Left hindlimb (tissue), 1 donor: ENCODE measurements around the gene CCDC3.

Experiments used
- DNase-seq: peaks from one replicate; pipeline ENCODE4 v3.0.0-alpha.2; 2018

CCDC3 gene

GRCh38 chr10:12960941-12961340, 40.6 kb downstream of the CCDC3 start:
- no peak for DNase-seq

GRCh38 chr10:12960334-12960898, 41.1 kb downstream of the CCDC3 start:
- DNase-seq: no peak

DNA sequence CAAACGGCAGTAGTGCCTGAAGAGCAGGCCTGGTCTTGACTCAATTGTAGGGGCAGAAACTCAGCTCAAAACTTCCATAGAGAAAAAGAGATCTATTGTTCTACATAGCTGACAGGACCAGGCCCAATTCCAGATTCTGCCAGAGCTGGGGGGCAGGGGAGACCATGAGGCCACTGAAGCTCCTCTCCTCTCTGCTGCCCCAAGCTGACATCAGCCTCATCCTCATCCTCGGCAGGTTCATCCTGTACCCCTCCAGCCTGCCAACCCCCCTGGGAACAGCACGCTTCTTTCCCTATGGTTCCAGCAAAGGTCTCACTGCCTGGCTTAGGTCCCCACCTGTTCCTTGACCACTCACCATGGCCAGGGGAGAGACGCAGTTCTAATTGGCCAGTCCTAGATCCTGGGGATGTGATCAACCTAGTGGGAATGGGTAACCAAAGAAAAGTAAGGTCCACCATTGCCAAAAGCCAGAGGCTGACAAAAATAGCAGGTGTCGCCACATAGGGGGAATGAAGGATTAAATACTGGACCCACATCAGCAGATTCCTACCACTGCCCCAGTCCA, 42.9 kb downstream of the CCDC3 start:
- no peak for DNase-seq

GRCh38 chr10:12957081-12957480, 44.4 kb downstream of the CCDC3 start:
- no peak for DNase-seq

DNA sequence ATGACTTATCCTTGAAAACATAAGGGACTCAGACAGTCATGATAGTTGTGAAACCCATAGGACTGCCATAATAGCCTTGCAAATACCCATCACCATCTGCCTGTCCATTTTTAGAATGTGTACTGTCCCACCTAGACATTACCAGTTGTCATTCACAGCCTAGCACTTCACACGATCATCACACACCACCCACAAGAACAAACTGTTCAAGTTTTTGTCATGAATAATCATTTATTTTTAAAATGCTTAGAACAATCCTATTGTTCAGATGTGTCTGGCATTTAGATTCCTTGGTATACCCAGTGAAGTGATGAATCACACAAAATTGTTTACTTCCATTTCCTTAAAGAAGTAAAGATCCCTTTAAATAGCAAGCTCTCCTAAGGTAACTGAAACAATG, 46.6 kb downstream of the CCDC3 start:
- no peak for DNase-seq

- DNase-seq: no peak
These were observed 50.9 kb downstream of the CCDC3 start for GRCh38 chr10:12950583-12951128.

DNA sequence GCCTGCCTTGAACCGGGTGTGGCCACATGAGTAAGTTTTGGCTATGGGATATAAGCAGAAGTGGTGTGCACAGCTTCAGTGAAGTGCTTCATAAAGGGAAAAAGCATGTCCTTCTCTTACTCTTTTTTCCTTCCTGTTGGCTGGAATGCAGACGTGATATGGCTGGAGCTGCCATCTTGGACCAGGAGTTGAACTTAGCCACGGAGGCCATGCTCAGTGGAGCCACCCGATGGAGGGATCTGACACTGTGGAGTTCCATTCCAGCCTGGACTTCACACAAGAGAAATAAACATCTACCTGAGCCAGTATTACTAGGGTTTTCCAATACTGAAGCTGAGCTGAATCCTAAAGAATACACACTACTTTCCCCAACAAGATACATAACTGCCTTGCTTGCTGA, 52.3 kb downstream of the CCDC3 start:
- DNase-seq: no peak

DNA sequence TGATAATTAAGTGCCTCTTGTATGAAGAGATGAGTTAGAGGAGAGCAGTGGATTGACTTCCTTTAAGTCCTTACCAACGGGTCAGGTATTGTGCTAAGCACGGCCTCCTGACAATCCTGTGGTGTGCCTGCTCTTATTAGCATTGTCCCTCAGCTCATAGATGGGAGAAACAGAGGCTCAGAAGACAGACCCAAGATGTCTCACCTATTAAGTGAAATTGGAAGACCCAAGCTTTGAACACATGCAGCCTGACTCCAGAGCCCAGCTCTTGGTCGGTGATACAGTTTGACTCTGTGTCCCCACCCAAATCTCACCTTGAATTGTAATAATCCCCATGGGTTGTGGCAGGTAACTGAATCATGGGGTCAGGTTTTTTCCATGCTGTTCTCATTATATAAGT, 53.8 kb downstream of the CCDC3 start:
- no peak for DNase-seq

DNA sequence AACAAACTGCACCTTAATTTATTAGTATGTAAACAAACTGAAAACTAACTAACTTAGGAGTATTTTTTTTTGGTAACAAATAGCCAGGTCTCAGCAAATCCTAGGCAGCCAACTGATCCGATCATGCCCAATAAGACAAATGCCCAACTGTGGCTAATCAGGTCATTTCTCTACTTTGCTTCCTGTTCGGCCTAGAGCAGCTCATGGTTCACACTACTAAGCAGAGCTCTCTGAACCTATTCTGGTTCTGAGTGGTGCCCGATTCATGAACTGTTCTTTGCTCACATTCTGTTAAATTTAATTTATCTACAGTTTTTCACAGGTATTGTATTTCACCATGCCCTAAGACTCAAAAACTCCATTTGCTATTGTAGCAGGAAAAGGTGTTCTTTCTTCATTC, 55.1 kb downstream of the CCDC3 start:
- no peak for DNase-seq

- DNase-seq: no peak
These were observed 55.7 kb downstream of the CCDC3 start for GRCh38 chr10:12945690-12946359.

DNA sequence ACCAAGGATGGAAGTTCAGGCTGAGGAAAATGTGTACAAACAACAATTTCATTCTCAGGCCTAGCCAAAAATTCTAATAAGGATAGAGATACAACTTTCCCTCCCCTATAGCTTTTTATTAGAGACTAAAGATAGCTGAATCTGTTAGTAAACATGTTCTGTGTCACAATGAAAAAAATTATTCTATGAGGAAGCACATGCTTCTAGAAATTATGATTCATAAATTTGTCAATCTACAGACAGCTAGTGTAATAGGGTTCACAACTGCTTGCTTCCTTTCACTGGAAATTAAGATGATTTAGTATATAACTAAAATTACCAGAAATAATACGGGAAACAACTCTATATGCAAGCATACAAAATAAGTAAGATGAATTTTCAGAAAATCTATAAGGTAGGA, 56.6 kb downstream of the CCDC3 start:
- DNase-seq: no peak

DNA sequence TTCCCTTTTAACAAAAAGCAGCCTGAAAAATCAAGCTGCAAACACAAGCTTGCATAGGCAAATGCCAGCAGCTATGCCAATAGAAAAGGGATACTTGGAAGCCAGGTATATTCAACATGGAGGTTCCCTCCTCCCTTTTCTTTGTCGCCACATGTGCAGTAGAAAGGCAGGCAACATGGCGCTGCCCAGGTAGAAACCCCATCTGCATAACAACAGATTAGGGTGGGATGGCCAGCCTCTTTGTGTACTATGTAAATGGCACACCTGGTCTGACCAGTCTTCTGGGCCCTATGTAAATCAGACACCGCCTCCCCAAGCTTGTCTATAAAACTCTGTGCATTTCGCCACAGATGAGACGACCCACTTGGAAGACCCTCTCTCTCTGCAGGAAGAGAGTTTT, 58.1 kb downstream of the CCDC3 start:
- no peak for DNase-seq

GRCh38 chr10:12941966-12942365, 59.5 kb downstream of the CCDC3 start:
- DNase-seq: no peak

DNA sequence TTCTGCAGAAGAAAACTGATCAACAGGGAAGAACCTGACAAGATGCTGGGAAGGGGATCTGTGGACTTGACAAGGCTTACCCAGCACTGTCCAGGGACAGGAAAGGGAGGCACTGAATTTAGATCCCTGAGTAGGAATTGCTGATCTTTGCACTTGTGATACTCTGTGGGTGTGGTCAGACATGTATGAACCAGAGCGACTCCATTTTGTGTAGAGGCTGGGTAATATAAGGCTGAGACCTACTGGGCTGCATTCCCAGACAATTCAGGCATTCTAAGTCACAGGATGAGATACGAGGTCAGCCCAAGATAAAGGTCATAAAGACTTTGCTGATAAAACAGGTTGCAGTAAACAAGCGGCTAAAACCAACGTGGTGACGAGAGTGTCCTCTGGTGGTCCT, 60.7 kb downstream of the CCDC3 start:
- no peak for DNase-seq

DNA sequence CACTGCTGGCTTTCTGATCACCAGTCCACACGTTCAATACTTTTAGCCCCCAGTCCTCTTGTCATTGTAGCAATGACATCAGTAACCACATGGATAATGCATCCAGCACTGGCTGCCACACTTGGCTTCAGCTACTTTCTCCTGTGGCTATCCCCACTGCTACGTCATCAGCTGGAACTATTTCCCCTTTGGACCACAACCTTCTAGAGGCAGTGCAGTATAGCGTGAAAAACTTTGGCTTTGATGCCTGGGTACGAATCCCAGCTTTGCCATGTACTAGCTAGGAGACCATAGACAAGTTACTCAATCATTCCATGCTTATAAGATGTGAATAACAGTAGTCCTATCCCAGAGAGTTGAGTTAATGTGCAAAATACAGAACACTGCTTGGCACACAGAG, 63.2 kb downstream of the CCDC3 start:
- DNase-seq: no peak

GRCh38 chr10:12937527-12937926, 64.0 kb downstream of the CCDC3 start:
- no peak for DNase-seq

DNA sequence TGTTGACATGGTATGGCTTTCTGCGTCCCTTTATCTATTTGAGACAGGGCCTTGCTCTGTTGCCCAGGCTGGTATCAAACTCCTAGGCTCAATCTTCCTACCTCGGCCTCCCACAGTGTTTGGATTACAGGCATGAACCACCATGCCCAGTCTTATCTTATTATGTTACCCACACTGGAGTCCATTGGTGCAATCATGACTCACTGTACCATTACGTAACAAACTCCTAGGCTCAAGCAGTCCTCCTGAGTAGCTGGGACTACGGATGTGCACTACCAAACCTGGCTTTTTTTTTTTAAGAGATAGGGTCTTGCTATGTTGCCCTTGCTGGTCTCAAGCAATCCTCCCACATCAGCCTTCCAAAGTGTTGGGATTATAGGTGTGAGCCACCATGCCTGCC, 66.7 kb downstream of the CCDC3 start:
- no peak for DNase-seq

DNA sequence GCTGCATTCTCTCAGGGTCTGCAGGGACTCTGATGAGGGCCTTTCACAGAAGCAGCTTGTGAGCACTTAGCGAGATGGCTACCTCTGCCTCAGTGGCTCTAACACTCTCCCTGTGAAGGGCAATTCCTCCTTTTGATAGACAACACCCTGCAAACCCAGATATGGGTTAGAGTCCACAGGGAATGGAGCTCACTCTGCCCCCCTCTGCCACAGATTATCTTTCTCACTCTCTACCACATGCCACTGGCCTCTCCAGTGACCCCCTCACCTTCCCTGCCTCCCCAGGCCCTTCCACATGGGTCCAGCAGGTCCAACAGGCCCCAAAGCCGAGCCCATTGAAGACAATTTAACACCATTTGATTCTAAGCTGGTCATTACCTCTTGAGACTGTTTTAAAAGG, 72.1 kb downstream of the CCDC3 start:
- no peak for DNase-seq

DNA sequence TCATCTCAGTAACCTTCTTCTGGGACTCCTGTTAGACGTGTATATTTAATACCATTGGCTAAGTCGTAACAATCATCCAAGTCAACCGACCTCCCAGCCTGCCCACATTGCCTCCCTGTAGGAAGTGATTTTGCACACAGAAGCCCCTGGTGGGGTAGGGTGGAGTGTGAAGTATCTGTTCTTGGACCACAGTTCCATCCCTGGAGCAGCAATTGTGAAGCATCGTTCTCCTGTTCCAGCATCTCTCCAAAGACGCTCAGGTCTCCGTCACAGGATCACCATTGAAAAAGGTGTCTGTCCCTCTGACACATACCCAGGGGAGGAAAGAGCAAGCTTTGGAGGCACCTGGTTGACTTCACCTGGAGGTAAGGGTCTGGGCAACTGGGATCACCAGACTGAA, 72.9 kb downstream of the CCDC3 start:
- no peak for DNase-seq

DNA sequence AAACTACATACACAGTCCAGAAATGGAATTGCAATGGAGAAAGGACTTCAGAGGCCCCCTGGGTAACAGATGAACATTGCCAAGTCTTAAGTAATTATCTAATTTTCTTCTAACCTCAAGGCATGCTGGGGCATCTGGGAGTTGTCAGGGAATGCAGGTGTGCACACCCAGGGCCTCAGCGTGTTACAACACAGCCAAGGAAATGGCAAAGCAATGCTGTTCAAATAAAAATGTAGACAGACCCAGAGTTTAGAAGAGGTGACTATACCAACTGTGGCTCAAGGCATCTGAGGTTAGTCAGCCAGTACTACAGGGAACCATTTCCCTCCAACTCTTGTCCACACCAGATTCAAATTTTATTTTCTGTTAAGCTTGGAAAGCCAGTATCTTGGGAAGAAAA, 73.6 kb downstream of the CCDC3 start:
- no peak for DNase-seq

DNA sequence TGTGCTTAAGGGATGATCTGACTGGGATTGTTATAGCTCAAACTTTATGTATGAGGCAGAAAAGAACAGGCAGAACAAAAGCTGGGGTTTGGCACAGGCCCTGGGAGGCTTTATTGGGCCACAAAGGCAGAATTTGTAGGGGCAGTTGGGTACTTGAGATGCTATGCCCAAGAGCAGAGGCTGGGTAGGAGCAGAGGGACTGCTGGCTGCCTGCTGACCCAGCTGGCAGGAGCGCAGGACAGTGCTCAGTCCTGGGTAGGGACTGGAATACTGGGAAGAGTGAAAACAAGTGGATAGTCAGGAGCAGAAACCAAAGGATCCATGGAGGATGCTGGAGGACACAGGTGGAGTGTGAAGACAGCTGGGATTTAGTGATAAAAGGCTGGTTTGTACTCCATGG, 75.7 kb downstream of the CCDC3 start:
- DNase-seq: no peak

DNA sequence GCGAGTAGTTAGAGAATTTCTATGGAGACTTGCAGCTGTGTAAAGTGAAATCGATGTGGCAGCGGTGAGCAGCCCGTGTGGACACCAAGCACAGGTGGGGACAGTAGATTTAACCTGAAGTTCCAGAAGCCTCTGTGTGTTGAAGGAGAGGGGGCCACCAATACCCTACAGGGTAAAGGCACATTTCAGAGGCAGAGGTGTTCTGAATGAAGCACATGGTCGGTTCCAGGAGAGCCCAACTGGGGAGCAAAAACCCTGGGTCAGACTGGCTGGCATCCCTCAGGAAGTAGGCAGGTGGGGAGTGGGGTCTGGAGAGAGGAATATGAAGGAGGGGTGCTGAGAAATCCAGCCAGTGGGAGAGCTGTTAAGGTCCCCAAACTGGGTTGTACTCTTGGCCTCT, 76.6 kb downstream of the CCDC3 start:
- no peak for DNase-seq

- DNase-seq: no peak
These were observed 79.2 kb downstream of the CCDC3 start for GRCh38 chr10:12922117-12922900.

- DNase-seq: no peak
These were observed 80.3 kb downstream of the CCDC3 start for GRCh38 chr10:12921163-12921562.
